Activated CD4-positive, alpha-beta T cell treated with anti-CD3 and anti-CD28 coated beads, Interleukin-2, amount 10 ng/mL, durations not matched to agents 24 days and 14 days (primary cell): Measurements from ENCODE around the gene PZP. TPM values are rescaled to one million over a fixed set of nuclear protein-coding genes. Genes with fewer than 3 reads are reported as not detected.
"Not testable (repeated sequence)": the region's sequence is repeated elsewhere in the genome, so short reads cannot be mapped to it uniquely, and the experiment has no call there.

Source experiments
- DNase-seq: peaks from one replicate; pipeline ENCODE4 v3.0.0; 2022
- H3K27ac Mint-ChIP-seq: one replicate; pipeline ENCODE4 v1.8.0; 2022; ENCODE audit warnings: mild to moderate bottlenecking, mixed read lengths
- H3K27me3 Mint-ChIP-seq: one replicate; pipeline ENCODE4 v1.8.0; 2022; ENCODE audit warnings: mixed read lengths
- H3K36me3 Mint-ChIP-seq: one replicate; pipeline ENCODE4 v1.8.0; 2022; ENCODE audit warnings: low read depth, mild to moderate bottlenecking, mixed read lengths
- H3K4me1 Mint-ChIP-seq: one replicate; pipeline ENCODE4 v1.8.0; 2021; ENCODE audit warnings: mixed read lengths
- H3K4me3 Mint-ChIP-seq: one replicate; pipeline ENCODE4 v1.8.0; 2022; ENCODE audit warnings: mild to moderate bottlenecking, moderate library complexity, mixed read lengths
- H3K9me3 Mint-ChIP-seq: one replicate; pipeline ENCODE4 v1.8.0; 2021; ENCODE audit warnings: mixed read lengths
- intact Hi-C: fragments of 100-400 bp; cut with micrococcal nuclease; formaldehyde crosslinking; loops from one replicate; pipeline ENCODE4 v1.15.1; 2023
- total RNA-seq: library from RNA; stranded (reverse); gene quantifications from 2 replicates; pipeline ENCODE4 v1.2.3, GENCODE V29; 2022

Gene PZP
- total RNA-seq, 1 donor from 2014 or later, result not detected

DNA sequence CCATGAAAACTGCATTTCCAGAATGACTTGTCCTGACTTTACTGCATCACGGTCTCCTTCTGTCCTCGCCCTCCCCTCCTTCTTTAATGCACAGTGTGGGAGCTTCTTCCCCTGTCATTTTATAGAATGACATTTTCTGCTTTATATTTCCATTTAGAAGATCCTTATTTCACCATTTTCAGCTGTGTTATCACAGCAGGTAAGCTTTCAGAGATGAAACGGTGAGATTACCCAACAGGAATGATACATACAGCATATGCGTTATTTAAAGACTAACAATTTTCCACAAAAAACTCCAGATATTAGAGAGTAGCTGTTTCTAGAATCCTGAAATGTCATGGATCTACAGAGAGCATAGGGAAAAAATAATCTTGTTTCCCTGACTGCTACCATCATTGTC lies 27.3 kb upstream of the PZP start:
- intact Hi-C loops, result no loop called here
- no peak for DNase-seq
- Mint-ChIP-seq H3K36me3 (peaks cover 3% of the 10 kb centered on the region), H3K4me1 (peaks cover 5% of the 10 kb centered on the region), H3K9me3 (peaks cover 3% of the 10 kb centered on the region), H3K4me3 (no peak overlapping the region), H3K27ac (no peak overlapping the region), H3K27me3 (peaks cover 24% of the 10 kb centered on the region)

GRCh38 chr12:9227950-9228349 lies 19.8 kb upstream of the PZP start:
- peaks cover 8% of the 10 kb centered on the region for H3K27me3 Mint-ChIP-seq
- DNase-seq, result no peak
- no peak overlapping the region for H3K4me3 Mint-ChIP-seq
- peaks cover 9% of the 10 kb centered on the region for H3K9me3 Mint-ChIP-seq
- no peaks in the 10 kb centered on the region for H3K36me3 Mint-ChIP-seq
- no peaks in the 10 kb centered on the region for H3K4me1 Mint-ChIP-seq
- no peak overlapping the region for H3K27ac Mint-ChIP-seq
- intact Hi-C loops, result no loop called here

DNA sequence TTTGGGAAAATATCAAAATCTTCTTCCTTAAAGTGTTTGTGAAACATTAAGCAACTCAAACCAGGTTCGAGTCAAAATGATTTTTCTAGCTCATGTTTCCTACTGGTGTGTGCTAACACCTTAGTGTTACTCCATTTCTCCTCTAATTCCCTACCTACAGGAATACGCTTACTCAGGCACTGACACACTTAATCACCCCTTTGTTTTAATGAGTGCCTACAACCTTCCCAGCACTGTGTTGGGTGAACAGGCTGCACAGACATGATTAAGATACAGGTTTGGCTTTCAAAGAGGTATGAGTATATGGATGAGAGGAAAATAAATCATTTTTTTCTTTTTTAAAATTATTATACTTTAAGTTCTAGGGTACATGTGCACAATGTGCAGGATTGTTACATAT lies 15.6 kb upstream of the PZP start:
- Mint-ChIP-seq H3K4me3 (no peak overlapping the region), H3K4me1 (no peaks in the 10 kb centered on the region), H3K27me3 (peaks cover 4% of the 10 kb centered on the region), H3K9me3 (peaks cover 9% of the 10 kb centered on the region), H3K36me3 (no peaks in the 10 kb centered on the region), H3K27ac (no peak overlapping the region)
- no peak for DNase-seq
- intact Hi-C loops, result no loop called here

DNA sequence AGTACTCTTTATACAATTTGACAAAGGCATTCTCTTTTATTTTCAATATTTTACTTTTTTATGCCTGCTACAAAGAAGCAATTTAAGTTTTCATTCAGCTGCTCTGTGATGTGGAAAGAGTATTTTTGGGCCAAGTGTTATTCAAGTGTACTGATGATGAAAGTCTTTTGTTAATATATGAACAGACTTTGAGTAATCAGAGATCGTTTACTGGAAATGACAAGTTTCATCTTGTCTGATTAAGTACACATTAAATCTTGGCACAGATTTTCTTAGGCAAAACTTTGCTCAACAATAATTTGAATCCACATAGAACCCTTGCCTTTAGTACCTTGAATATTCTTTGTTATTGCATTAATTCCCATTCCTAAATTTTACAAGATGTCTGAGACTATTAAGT lies 13.3 kb upstream of the PZP start:
- Mint-ChIP-seq H3K4me1 (no peaks in the 10 kb centered on the region), H3K27me3 (no peaks in the 10 kb centered on the region), H3K9me3 (peaks cover 13% of the 10 kb centered on the region), H3K36me3 (no peaks in the 10 kb centered on the region), H3K4me3 (no peak overlapping the region), H3K27ac (no peak overlapping the region)
- intact Hi-C loops, result no loop called here
- DNase-seq, result no peak

- H3K4me3 Mint-ChIP-seq, DNase-seq, H3K36me3 Mint-ChIP-seq, intact Hi-C loops, H3K4me1 Mint-ChIP-seq, H3K27me3 Mint-ChIP-seq, H3K27ac Mint-ChIP-seq: not testable (repeated sequence)
- peaks cover 13% of the 10 kb centered on the region for H3K9me3 Mint-ChIP-seq
Measured at GRCh38 chr12:9221011-9221410, 12.8 kb upstream of the PZP start.

DNA sequence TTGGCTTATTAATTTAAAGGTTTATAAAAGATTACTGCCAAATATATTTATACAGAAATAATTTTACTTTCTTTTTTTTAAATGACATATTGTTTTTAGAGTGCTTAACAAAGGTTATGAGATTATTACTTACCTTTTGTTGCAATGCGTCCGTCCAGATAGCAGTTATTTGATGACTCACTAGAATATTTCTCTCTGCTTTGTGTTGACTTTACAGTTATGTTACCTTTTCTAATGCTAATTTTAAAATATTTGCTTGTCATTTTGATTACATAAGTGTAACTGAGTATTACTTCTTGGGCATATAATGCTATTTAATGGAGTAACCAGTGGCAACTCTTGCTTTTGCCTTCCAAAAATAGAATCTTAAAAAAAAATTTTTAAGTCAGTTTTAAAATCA lies 6.3 kb upstream of the PZP start:
- Mint-ChIP-seq H3K4me3 (no peak overlapping the region), H3K27ac (no peak overlapping the region), H3K9me3 (peaks cover 4% of the 10 kb centered on the region), H3K36me3 (no peaks in the 10 kb centered on the region), H3K27me3 (no peaks in the 10 kb centered on the region), H3K4me1 (no peaks in the 10 kb centered on the region)
- DNase-seq, result no peak
- intact Hi-C loops, result no loop called here

DNA sequence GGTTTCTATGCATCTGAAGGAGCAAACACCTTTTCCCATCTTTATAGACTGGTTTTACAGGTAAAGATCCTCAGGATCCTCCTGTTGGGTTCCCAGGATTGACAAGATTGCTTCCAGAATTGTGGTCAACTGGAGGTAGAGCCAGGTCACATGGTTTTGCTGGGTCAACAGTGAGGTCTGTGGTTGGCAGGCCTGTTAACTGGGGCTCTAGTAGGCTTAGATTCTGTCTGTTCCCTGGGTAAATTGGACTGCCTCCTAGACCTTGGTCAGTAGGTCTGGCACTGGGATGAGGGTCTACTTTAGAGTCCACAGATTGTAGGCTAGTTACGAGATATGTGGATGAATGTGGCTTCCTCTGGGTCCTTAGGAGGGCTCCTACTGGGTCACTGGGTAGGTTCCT lies 3.5 kb upstream of the PZP start:
- intact Hi-C loops, result no loop called here
- Mint-ChIP-seq H3K4me3 (no peak overlapping the region), H3K9me3 (peaks cover 2% of the 10 kb centered on the region), H3K27me3 (no peaks in the 10 kb centered on the region), H3K36me3 (no peaks in the 10 kb centered on the region), H3K27ac (no peak overlapping the region), H3K4me1 (no peaks in the 10 kb centered on the region)
- DNase-seq, result no peak

GRCh38 chr12:9204380-9204779 lies 3.8 kb downstream of the PZP start:
- Mint-ChIP-seq H3K36me3 (no peaks in the 10 kb centered on the region), H3K27ac (no peak overlapping the region), H3K4me1 (no peaks in the 10 kb centered on the region), H3K27me3 (no peaks in the 10 kb centered on the region), H3K4me3 (no peak overlapping the region), H3K9me3 (no peaks in the 10 kb centered on the region)
- DNase-seq, result no peak
- intact Hi-C loops, result no loop called here

DNA sequence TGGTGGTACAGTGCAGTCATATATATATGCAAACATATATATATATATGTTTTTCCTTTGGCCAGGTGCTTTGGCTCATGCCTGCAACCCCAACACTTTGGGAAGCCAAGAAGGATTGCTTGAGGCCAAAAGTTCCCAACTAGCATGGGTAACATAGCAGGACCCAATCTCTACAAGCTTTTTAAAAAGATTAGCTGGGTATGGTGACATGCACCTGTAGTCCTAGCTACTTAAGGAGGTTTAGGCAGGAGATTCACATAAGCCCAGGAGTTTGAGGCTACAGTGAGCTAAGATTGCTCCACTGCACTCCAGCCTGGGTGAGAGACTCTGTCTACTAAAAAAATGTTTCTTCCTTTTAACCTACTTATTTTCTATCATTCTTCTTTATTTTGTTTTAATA lies 10.2 kb downstream of the PZP start:
- Mint-ChIP-seq H3K4me1 (no peaks in the 10 kb centered on the region), H3K27ac (no peak overlapping the region), H3K4me3 (no peak overlapping the region), H3K9me3 (no peaks in the 10 kb centered on the region), H3K27me3 (no peaks in the 10 kb centered on the region), H3K36me3 (no peaks in the 10 kb centered on the region)
- intact Hi-C loops, result no loop called here
- no peak for DNase-seq

DNA sequence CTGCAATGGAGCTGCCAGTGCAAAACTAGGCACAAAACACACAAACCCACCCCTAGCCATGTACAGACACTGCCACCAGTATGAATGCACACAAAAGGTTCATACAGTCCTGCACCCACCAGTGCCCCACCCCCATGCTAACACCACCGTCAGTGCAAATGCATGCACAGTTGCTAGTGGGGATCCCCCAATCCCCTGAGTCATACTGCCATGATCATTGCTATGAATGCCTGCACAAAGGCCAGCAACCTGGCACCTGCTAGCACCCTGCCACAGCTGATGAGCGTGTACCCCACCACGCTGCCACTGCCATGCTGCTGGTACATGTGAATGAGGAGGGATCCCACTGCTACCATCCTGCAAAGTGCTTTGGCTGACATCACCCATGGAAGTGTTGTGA lies 23.9 kb downstream of the PZP start:
- Mint-ChIP-seq H3K27me3 (no peaks in the 10 kb centered on the region), H3K36me3 (no peaks in the 10 kb centered on the region), H3K9me3 (peaks cover 11% of the 10 kb centered on the region), H3K4me3 (no peak overlapping the region), H3K4me1 (no peaks in the 10 kb centered on the region), H3K27ac (no peak overlapping the region)
- intact Hi-C loops, result no loop called here
- DNase-seq, result no peak

DNA sequence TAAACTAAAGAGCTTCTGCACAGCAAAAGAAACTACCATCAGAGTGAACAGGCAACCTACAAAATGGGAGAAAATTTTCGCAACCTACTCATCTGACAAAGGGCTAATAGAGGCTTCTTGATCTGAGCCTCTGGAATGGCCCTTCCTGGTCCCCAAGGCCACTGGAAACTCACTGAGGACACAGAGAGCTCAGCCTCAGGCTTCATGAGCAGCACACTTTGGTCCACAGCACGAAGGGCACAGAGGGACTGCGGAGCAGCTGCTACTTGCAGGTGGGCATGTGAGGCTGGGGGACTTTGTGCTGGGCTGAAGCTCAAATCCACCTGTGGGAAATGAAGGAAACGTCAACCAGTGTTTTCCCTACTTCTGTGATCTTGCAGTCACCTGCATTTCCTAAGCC lies 27.4 kb downstream of the PZP start:
- Mint-ChIP-seq H3K27me3 (no peaks in the 10 kb centered on the region), H3K4me3 (no peak overlapping the region), H3K36me3 (no peaks in the 10 kb centered on the region), H3K4me1 (no peaks in the 10 kb centered on the region), H3K9me3 (no peaks in the 10 kb centered on the region), H3K27ac (no peak overlapping the region)
- no peak for DNase-seq
- intact Hi-C loops, result no loop called here

DNA sequence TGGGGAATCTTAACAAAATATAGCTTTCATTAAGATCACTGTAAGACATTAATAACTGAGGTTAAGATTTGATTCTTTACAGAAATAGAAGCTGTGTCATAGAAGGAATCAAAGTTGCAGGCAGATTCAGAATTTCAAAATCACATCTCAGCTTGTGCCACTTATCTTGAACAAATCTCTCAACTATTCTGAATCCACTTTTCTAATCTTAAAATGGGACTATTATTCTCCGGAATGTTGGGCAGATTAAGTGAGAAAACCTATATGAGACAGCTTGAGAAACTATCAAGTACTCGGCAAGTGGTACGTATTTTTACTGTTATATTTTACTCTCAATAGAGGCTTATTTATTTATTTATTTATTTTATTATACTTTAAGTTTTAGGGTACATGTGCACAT lies 28.4 kb downstream of the PZP start:
- H3K9me3 Mint-ChIP-seq, result no peaks in the 10 kb centered on the region
- DNase-seq, result no peak
- H3K27ac Mint-ChIP-seq, result no peak overlapping the region
- H3K36me3 Mint-ChIP-seq, result no peaks in the 10 kb centered on the region
- H3K27me3 Mint-ChIP-seq, result no peaks in the 10 kb centered on the region
- H3K4me3 Mint-ChIP-seq, result no peak overlapping the region
- intact Hi-C loops, result no loop called here
- no peaks in the 10 kb centered on the region for H3K4me1 Mint-ChIP-seq

DNA sequence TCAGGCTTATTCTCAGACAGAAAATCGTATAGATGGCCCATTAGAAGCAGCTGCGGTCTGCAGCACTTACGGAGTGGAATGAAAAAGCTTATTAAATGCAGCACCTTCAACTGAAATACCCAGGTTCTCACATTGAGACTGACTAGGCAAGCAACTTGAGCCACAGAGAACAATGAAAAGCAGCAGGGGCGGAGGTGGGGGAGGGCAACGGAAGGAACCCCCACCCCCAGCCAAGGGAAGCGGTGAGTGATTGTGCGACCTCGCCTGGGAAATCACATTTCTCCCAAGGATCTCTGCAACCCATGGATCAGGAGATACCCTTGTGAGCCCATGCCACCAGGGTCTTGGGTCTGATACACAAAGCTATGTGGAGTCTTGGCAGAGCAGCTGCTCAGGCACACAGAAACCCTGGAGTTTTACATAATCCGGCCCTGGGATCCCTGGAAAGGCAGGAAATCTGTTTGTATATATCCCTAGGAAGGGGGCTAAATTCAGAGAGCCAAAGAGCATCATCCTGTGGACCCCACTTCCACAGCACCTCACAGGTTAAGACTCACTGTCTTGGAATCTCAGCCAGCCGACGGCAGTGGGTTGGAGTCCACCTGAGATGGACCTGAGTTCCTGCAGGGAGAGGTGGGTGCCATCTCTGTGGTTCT lies 38.1 kb downstream of the PZP start:
- peaks cover 2% of the 10 kb centered on the region for H3K27me3 Mint-ChIP-seq
- intact Hi-C loops, result no loop called here
- DNase-seq, result no peak
- no peak overlapping the region for H3K4me3 Mint-ChIP-seq
- no peaks in the 10 kb centered on the region for H3K36me3 Mint-ChIP-seq
- peaks cover 14% of the 10 kb centered on the region for H3K9me3 Mint-ChIP-seq
- H3K27ac Mint-ChIP-seq, result no peak overlapping the region
- no peaks in the 10 kb centered on the region for H3K4me1 Mint-ChIP-seq

GRCh38 chr12:9167345-9167744 lies 40.9 kb downstream of the PZP start:
- H3K27me3 Mint-ChIP-seq, H3K9me3 Mint-ChIP-seq, intact Hi-C loops, H3K4me3 Mint-ChIP-seq, H3K27ac Mint-ChIP-seq, H3K36me3 Mint-ChIP-seq, H3K4me1 Mint-ChIP-seq, DNase-seq: not testable (repeated sequence)

DNA sequence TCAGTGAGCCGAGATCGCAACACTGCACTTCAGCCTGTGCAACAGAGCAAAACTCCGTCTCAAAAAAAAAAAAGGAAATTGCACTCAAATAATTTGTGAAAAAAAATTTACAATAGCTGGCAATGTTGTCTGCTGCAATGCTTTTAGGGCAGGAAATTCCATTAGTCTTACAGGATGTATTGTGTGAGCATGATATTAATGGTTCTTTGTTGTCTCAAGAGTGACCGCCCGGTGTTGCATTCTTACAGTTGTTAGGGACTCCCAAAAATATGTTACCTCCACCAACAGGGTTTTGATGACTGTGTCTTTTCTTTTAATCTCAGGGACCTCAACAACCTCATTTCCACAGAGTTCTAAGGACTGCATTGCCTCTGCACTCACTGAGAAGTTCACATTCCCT lies 44.8 kb downstream of the PZP start:
- Mint-ChIP-seq H3K4me3 (no peak overlapping the region), H3K4me1 (no peaks in the 10 kb centered on the region), H3K36me3 (no peaks in the 10 kb centered on the region), H3K27me3 (no peaks in the 10 kb centered on the region), H3K27ac (no peak overlapping the region), H3K9me3 (no peaks in the 10 kb centered on the region)
- DNase-seq, result no peak
- intact Hi-C loops, result no loop called here
